ENCODE data around the gene HEG1.

- TF ChIP-seq POLR2AphosphoS5 (IDR thresholded peaks at IDR 0.05; ENCODE audit: insufficient read depth, low read depth, low read length) (no peak), POLR2A (IDR thresholded peaks at IDR 0.05; ENCODE audit: low read depth, low read length) (no peak), MAX (IDR thresholded peaks at IDR 0.05; ENCODE audit: insufficient read depth, insufficient read length) (no peak), CTCF (IDR thresholded peaks at IDR 0.05; ENCODE audit: extremely low read depth in 1 of 2, insufficient read depth in 1 of 2, low read depth in 1 of 2, low read length in 2 of 2) (no peak)
Observed at GRCh38 chr3:124939661-124940060, 116.1 kb downstream of the HEG1 start.
